Endothelial cell of umbilical vein (primary cell): ENCODE data around the gene EYS. TPM values are rescaled to one million over a fixed set of nuclear protein-coding genes. Genes with fewer than 3 reads are reported as not detected.

Experiments used
- BruUV-seq: library from RNA; stranded (reverse); fragments of 400-500 nt; replicated peaks from 2 replicates; lab custom pipeline; 2021; lab: Mats Ljungman, UMichigan
- CTCF ChIA-PET: fragments of 300-600, 350-600 bp; sonication (Branson Sonifier 250); formaldehyde crosslinking; loops from one replicate; lab custom pipeline; 2021; ENCODE audit warnings: antibody characterized with exemption, inconsistent platforms; lab: Charles Lee
- POLR2A ChIA-PET: fragments of 300-600, 350-600 bp; sonication (Branson Sonifier 250); formaldehyde crosslinking; loops from one replicate; lab custom pipeline; 2021; ENCODE audit warnings: antibody characterized with exemption, inconsistent platforms; lab: Charles Lee
- DNase-seq: peaks from one replicate; pipeline ENCODE4 v3.0.0-alpha.2; 2011; ENCODE audit warnings: low read depth, low spot score
- FAIRE-seq: peaks from 2 replicates; lab custom pipeline; 2011; peaks lifted over from hg19 to GRCh38; lab: Jason Lieb, UNC
- H2AFZ ChIP-seq: 2 replicates; pipeline ENCODE4 v1.6.0; 2012; ENCODE audit warnings: low read depth, low read length, control low read depth, inconsistent platforms
- H3K27ac ChIP-seq: 2 replicates; pipeline ENCODE4 v1.5.1; 2011; ENCODE audit warnings: low read depth, mild to moderate bottlenecking, control low read depth, low read length, moderate library complexity; ENCODE audit not compliant: insufficient read depth
- H3K27me3 ChIP-seq, 2 experiments: 2 replicates each; pipeline versions ENCODE4 v1.6.0 to v1.6.1; 2011; ENCODE audit warnings: low read length in 2 of 2, mixed read lengths in 1 of 2; ENCODE audit not compliant: control insufficient read depth in 2 of 2, insufficient read depth in 2 of 2
- H3K36me3 ChIP-seq, 2 experiments: 2 replicates in 1 of 2; 3 replicates in 1 of 2; pipeline ENCODE4 v1.5.1; 2011; ENCODE audit warnings: low read length in 2 of 2, mild to moderate bottlenecking in 1 of 2, moderate library complexity in 1 of 2; ENCODE audit not compliant: control insufficient read depth in 2 of 2, insufficient read depth in 2 of 2; ENCODE audit errors: extremely low read depth in 1 of 2
- H3K4me1 ChIP-seq: 3 replicates; pipeline ENCODE4 v1.5.1; 2011; ENCODE audit warnings: mild to moderate bottlenecking, low read length; ENCODE audit not compliant: control insufficient read depth, insufficient read depth; ENCODE audit errors: extremely low read depth
- H3K4me2 ChIP-seq: 2 replicates; pipeline ENCODE4 v1.6.1; 2011; ENCODE audit warnings: low read length, control low read depth, mixed read lengths; ENCODE audit not compliant: insufficient read depth
- H3K4me3 ChIP-seq, 3 experiments: fragments of 200-600 bp in 1 of 3; sonication (generic), shearing (Covaris generic) in 1 of 3; replicated peaks in 1 of 3; 2 replicates each; pipeline ENCODE4 v1.5.1; 2011 to 2016; ENCODE audit warnings: control low read depth in 3 of 3, low read length in 3 of 3, mild to moderate bottlenecking in 2 of 3, inconsistent platforms in 1 of 3, low read depth in 1 of 3, moderate library complexity in 1 of 3; ENCODE audit not compliant: insufficient read depth in 1 of 3
- H3K79me2 ChIP-seq: 2 replicates; pipeline ENCODE4 v1.6.0; 2012; ENCODE audit warnings: low read length, inconsistent platforms; ENCODE audit not compliant: control insufficient read depth, insufficient read depth
- H3K9ac ChIP-seq: replicated peaks from 2 replicates; pipeline ENCODE3; 2011; ENCODE audit warnings: low read length, control low read depth; ENCODE audit not compliant: insufficient read depth; ENCODE audit errors: extremely low read depth
- H3K9me1 ChIP-seq: replicated peaks from 3 replicates; pipeline ENCODE4 v1.6.0; 2011; ENCODE audit warnings: mild to moderate bottlenecking, low read length; ENCODE audit not compliant: control insufficient read depth, insufficient read depth; ENCODE audit errors: extremely low read depth
- H3K9me3 ChIP-seq: replicated peaks from 2 replicates; pipeline ENCODE4 v1.5.1; 2012; ENCODE audit warnings: low read length, inconsistent platforms; ENCODE audit not compliant: control insufficient read depth, insufficient read depth
- H4K20me1 ChIP-seq: replicated peaks from 2 replicates; pipeline ENCODE3; 2011; ENCODE audit warnings: mild to moderate bottlenecking, low read length; ENCODE audit not compliant: control insufficient read depth, insufficient read depth; ENCODE audit errors: extremely low read depth
- CTCF ChIP-seq, 2 donors: IDR thresholded peaks; 1 replicate in 1 of 2; 2 replicates in 1 of 2; pipeline ENCODE4 v1.5.1; 2011; ENCODE audit warnings: low read length in 2 of 2, mild to moderate bottlenecking in 2 of 2, moderate library complexity in 2 of 2, control low read depth in 1 of 2, inconsistent platforms in 1 of 2, low read depth in 1 of 2; ENCODE audit not compliant: insufficient read depth in 1 of 2; ENCODE audit errors: extremely low read depth in 1 of 2
- EZH2 ChIP-seq: IDR thresholded peaks from 2 replicates; pipeline ENCODE4 v1.6.1; 2012; ENCODE audit warnings: borderline replicate concordance, low read depth, mild to moderate bottlenecking, moderate library complexity, low read length, inconsistent platforms; ENCODE audit not compliant: severe bottlenecking
- FOS ChIP-seq: IDR thresholded peaks from 2 replicates; pipeline ENCODE4 v1.6.1; 2011; ENCODE audit warnings: mild to moderate bottlenecking, low read length, moderate library complexity, borderline replicate concordance; ENCODE audit not compliant: insufficient read depth
- GATA2 ChIP-seq: IDR thresholded peaks from 2 replicates; pipeline ENCODE4 v1.7.0; 2011; ENCODE audit warnings: low read depth, mild to moderate bottlenecking, moderate library complexity, mixed read lengths, low read length; ENCODE audit not compliant: insufficient read length, insufficient read depth
- JUN ChIP-seq: IDR thresholded peaks from 2 replicates; pipeline ENCODE4 v1.6.1; 2011; ENCODE audit warnings: borderline replicate concordance, low read depth; ENCODE audit not compliant: insufficient read length, insufficient read depth
- MAX ChIP-seq: IDR thresholded peaks from 2 replicates; pipeline ENCODE4 v1.6.1; 2011; ENCODE audit not compliant: insufficient read depth, insufficient read length
- MYC ChIP-seq: IDR thresholded peaks from one replicate; pipeline ENCODE4 v1.6.1; 2011; ENCODE audit warnings: mild to moderate bottlenecking, low read depth, low read length
- POLR2A ChIP-seq: IDR thresholded peaks from 2 replicates; pipeline ENCODE4 v1.6.1; 2012; ENCODE audit warnings: low read depth, mild to moderate bottlenecking, control low read depth, low read length
- POLR2AphosphoS5 ChIP-seq: IDR thresholded peaks from 2 replicates; pipeline ENCODE4 v1.6.1; 2012; ENCODE audit warnings: low read depth, mild to moderate bottlenecking, control low read depth, low read length, moderate library complexity; ENCODE audit not compliant: insufficient read depth
- dilution Hi-C: fragments of 300-500 bp; cut with MboI; formaldehyde crosslinking; loops from one replicate; pipeline ENCODE4 v1.15.0; 2019; ENCODE audit warnings: low sequenced_read_pairs; ENCODE audit not compliant: extremely low pct_ligation_motif_present
- intact Hi-C: fragments of 100-400 bp; cut with micrococcal nuclease; formaldehyde crosslinking; loops from one replicate; pipeline ENCODE4 v1.10.0; 2022
- polyA plus RNA-seq, 4 experiments: library from polyadenylated mRNA; depleted of rRNA in 3 of 4; stranded (reverse) in 3 of 4; unstranded in 1 of 4; fragments of >200 nt; gene quantifications; 2 replicates each; pipeline versions ENCODE4 v1.2.1 to v1.2.3, GENCODE V29; 2011 to 2012; ENCODE audit warnings: missing spikeins in 1 of 4
- total RNA-seq: library from RNA; stranded (reverse); gene quantifications from 2 replicates; pipeline ENCODE4 v1.2.3, GENCODE V29; 2021

The EYS gene
- total and polyA plus RNA-seq, 2 donors (not counting 3 experiments of a cell fraction or from before 2014, with no cell fraction given): 0.01 to 0.27 TPM

GRCh38 chr6:64250126-64250525 lies 1456.9 kb downstream of the EYS start:
- Histone ChIP-seq H3K27me3 (no peaks in the 10 kb centered on the region), H3K79me2 (no peaks in the 10 kb centered on the region), H3K4me1 (peaks cover 7% of the 10 kb centered on the region), H4K20me1 (no peaks in the 10 kb centered on the region), H3K9ac (no peak overlapping the region), H3K9me3 (no peaks in the 10 kb centered on the region), H3K36me3 (no peaks in the 10 kb centered on the region), H3K4me2 (no peak overlapping the region), H3K4me3 (no peak overlapping the region), H3K9me1 (no peaks in the 10 kb centered on the region), H2AFZ (no peak overlapping the region), H3K27ac (no peak overlapping the region)
- FAIRE-seq (no peak), DNase-seq (no peak)
- BruUV-seq: no TSS peak
- CTCF ChIA-PET: no interaction called here
- intact Hi-C loops: no loop called here
- TF ChIP-seq JUN: no peak
- TF ChIP-seq POLR2A: no peak
- no peak for TF ChIP-seq MYC
- no peak for TF ChIP-seq GATA2
- TF ChIP-seq CTCF (IDR thresholded peaks at IDR 0.05; ENCODE audit: extremely low read depth in 1 of 2, insufficient read depth in 1 of 2, low read depth in 1 of 2, low read length in 2 of 2): no peak
- TF ChIP-seq POLR2AphosphoS5: no peak
- TF ChIP-seq FOS: no peak
- TF ChIP-seq MAX: no peak
- TF ChIP-seq EZH2: no peak
- dilution Hi-C loops: no loop called here
- POLR2A ChIA-PET: no interaction called here
